Activated T-cell treated with anti-CD3 and anti-CD28 coated beads for 1 hour (primary cell): Measurements from ENCODE around the gene PROM1.

Source experiments
- DNase-seq: peaks from one replicate; pipeline ENCODE4 v3.0.0-alpha.2; 2020; ENCODE audit warnings: low read depth

PROM1 gene

GRCh38 chr4:16110199-16110598, 26.4 kb upstream of the PROM1 start:
- DNase-seq, result no peak

- no peak for DNase-seq
Measured at GRCh38 chr4:16109256-16109655, 25.4 kb upstream of the PROM1 start.

DNA sequence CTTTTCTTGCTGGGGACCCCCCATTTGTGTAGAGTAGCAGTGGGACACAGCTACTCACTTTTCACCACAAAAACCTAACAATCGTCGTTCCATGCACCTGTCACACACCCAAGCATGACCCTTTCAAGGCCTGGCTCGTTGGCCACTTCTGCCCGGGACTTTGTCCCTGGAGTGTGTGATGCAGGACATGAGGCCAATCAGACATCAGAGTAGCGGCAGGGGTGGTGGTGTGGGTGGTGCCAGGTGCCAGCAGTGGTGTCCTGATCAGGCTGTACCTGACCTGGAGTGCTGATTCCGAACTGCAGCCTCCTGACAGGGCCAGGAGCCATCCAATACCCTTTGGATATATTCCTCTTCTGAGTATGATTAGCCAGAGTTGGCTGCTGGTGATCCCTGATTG, 23.1 kb upstream of the PROM1 start:
- DNase-seq, result no peak

GRCh38 chr4:16104520-16104919, 20.7 kb upstream of the PROM1 start:
- DNase-seq, result no peak

- no peak for DNase-seq
Measured at GRCh38 chr4:16102356-16102755, 18.5 kb upstream of the PROM1 start.

GRCh38 chr4:16100833-16101232, 17.0 kb upstream of the PROM1 start:
- no peak for DNase-seq

- no peak for DNase-seq
Measured at GRCh38 chr4:16092682-16093319, 9.0 kb upstream of the PROM1 start.

- DNase-seq, result no peak
Measured at GRCh38 chr4:16090096-16090705, 6.4 kb upstream of the PROM1 start.

- DNase-seq, result no peak
Measured at GRCh38 chr4:16089156-16089555, 5.3 kb upstream of the PROM1 start.

- DNase-seq, result no peak
Measured at GRCh38 chr4:16088601-16089000, 4.8 kb upstream of the PROM1 start.

GRCh38 chr4:16085822-16086221, 2.0 kb upstream of the PROM1 start:
- no peak for DNase-seq

DNA sequence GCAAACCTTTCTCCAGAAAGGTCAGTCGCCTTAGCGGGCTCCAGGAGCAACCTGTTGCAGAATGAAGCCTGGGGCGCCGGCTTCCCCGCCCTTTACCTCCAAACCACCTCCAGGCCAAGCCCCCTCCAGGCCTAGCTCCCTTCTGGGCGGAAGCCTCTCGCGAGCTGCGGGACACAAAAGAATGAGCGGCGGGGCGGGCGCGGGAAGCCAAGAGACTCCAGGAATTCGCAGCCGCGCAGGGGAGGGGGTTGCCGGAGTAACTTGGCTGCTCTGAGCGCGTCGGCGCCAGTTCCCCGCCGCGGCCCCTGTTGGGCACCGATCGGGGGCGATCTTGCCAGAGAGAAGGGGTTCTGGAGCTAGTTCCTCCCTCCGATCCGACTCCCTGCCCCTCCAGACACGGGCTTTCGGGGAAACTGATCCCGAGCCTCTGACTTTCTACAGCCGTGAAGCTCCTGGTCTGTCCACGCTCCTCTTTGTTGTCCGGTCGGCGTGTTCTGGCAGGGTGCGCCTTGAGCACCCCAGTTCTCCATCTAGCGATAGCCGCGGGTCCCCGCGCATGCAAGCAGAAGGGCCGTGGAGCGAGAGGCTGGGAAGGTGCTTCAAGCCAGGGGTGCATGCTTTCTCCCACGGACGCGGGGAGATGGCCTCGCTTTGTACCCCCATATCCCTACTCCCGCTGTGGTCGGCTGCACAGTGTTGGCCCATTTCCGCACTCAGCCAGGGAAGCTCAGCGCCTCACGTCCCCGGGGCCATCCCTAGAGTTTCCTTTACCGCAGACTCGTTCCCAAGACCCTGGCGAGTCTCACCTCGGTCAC, 1.2 kb downstream of the PROM1 start:
- no peak for DNase-seq

- DNase-seq, result no peak
Measured at GRCh38 chr4:16082041-16082425, 1.8 kb downstream of the PROM1 start.

DNA sequence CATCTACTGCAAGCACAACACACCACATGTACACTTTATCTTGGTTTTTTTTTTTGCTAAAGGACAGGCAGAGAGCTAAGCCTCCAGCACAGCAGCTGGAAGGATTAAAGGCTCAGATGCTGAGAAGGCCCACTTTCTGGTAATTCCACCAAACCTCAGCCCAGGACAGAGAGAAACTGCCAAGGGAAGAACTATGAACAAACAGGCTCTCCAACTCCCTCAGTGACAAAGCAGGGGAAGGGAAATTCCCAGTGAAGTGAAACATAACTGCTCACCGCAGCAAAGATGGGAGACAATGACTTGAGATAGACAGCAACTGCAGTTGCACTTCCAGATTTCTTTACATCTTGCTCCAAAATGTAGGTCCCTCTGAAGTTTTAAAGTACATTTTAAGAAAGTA, 4.8 kb downstream of the PROM1 start:
- no peak for DNase-seq

GRCh38 chr4:16078195-16078760, 5.5 kb downstream of the PROM1 start:
- DNase-seq, result no peak

DNA sequence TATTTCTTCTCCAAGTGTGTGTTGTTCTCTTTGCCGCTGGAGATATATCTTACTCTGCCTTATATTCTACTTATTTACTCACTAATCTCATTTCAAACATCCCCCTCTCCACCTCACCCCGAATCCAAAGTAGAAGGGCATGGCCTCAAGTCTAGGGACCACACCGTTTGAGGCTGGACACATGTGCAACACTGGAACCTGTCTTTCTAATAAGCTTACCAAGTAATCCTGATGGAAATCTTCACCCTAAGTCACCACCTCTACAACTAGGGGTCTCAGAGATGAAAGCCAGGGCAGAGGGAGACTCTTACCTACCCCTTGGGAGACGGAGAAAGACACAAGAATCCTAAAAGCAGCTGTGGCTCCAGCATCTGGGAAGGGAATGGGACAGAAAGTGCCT, 6.0 kb downstream of the PROM1 start:
- DNase-seq, result no peak

GRCh38 chr4:16075975-16076757, 7.7 kb downstream of the PROM1 start:
- no peak for DNase-seq

DNA sequence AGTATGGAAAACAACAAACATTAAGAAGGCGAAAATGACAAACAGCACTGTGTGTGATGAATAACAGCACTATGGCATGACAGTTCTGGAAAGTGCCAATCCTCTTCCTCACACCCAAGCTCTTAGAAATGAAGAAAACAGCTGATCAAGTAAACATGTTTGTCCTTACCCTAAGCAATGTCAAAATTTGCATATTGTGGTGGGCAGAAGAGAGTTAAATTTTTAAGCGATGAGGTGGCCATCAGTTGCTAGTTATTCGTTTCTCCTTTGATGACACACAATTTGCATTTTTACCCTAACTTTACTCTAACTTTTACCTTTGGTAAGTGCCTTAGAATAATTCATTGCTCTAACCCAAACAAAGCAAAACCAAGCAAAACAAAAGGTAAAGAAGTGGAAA, 8.8 kb downstream of the PROM1 start:
- DNase-seq, result no peak

DNA sequence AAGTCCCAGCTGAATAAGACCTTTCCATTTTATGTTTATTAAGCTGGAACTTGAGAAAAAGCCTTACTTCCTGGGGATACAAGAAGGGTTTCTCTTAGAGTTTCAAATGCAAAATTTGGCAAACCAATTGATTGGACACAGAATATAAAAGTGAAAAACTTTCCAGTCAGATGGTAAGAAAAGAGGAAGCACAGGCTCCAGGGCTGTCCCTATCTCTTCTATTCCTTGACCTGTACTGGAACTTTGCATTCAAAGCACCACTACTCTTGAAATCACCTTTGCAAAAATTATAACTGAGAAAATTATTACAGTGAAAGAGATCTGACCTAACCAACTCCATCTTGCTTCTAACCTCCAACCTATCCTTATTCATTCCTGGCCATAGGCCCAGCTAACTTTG, 11.7 kb downstream of the PROM1 start:
- no peak for DNase-seq

- DNase-seq, result no peak
Measured at GRCh38 chr4:16070203-16070602, 13.6 kb downstream of the PROM1 start.

GRCh38 chr4:16067515-16067914, 16.3 kb downstream of the PROM1 start:
- no peak for DNase-seq

- no peak for DNase-seq
Measured at GRCh38 chr4:16066586-16067128, 17.2 kb downstream of the PROM1 start.
